Epithelial cell of esophagus (primary cell): ENCODE data around the gene DCP1B.

Experiments
- DNase-seq: peaks from one replicate; pipeline ENCODE4 v3.0.0; 2010; ENCODE audit warnings: low read depth
- H3K4me3 ChIP-seq: 2 replicates; pipeline ENCODE4 v1.5.1; 2011; ENCODE audit warnings: mild to moderate bottlenecking, low read length, control low read depth
- CTCF ChIP-seq: IDR thresholded peaks from 2 replicates; pipeline ENCODE4 v1.5.1; 2011; ENCODE audit warnings: low read depth, mild to moderate bottlenecking, low read length, control low read depth, inconsistent platforms; ENCODE audit not compliant: insufficient read depth; ENCODE audit errors: missing control alignments

Gene DCP1B

GRCh38 chr12:2004113-2004929, at the start of gene DCP1B:
Gene DCP1B, minus strand, starts transcription at chr12:2004457. Its CDS starts 26 bp downstream, at chr12:2004431.
- peak; percentile 97 for DNase-seq
- no peak for TF ChIP-seq CTCF
- peak within 1 kb of the TSS; percentile 89 for H3K4me3 ChIP-seq

- no peak overlapping the region for H3K4me3 ChIP-seq
- no peak for TF ChIP-seq CTCF
- DNase-seq = no peak
Measured at GRCh38 chr12:2053691-2054090, 49.4 kb upstream of the DCP1B start.

GRCh38 chr12:2052826-2053678, 48.8 kb upstream of the DCP1B start, which contains the start of gene CACNA1C:
Gene CACNA1C, plus strand, starts transcription at chr12:2052987. Its CDS starts 576 bp downstream, at chr12:2053563.
- peak; percentile 42 for DNase-seq
- no peak for TF ChIP-seq CTCF
- H3K4me3 ChIP-seq = peak within 1 kb of the TSS; percentile 31

- no peak for DNase-seq
- H3K4me3 ChIP-seq = peak overlapping the region; percentile 15
- TF ChIP-seq CTCF = no peak
Measured at GRCh38 chr12:2051700-2052621, 47.7 kb upstream of the DCP1B start.

- H3K4me3 ChIP-seq = no peak overlapping the region
- DNase-seq = no peak
- no peak for TF ChIP-seq CTCF
Measured at GRCh38 chr12:2049604-2050540, 45.6 kb upstream of the DCP1B start.

- DNase-seq = no peak
- no peak overlapping the region for H3K4me3 ChIP-seq
Measured at GRCh38 chr12:2047752-2048151, 43.5 kb upstream of the DCP1B start.

More at GRCh38 chr12:2047752-2048151, 43.5 kb upstream of the DCP1B start:
- TF ChIP-seq CTCF = no peak
